GM15510 (cell line): ENCODE results near the gene ANAPC2.
A peak's percentile ranks its signal among the peaks of the same experiment; 100 is the strongest.

Experiments used
- POLR2A ChIP-seq: IDR thresholded peaks from 3 replicates; pipeline ENCODE4 v1.6.1; 2011; ENCODE audit warnings: borderline replicate concordance; ENCODE audit not compliant: insufficient read length; ENCODE audit errors: extremely low read depth

Gene ANAPC2

DNA sequence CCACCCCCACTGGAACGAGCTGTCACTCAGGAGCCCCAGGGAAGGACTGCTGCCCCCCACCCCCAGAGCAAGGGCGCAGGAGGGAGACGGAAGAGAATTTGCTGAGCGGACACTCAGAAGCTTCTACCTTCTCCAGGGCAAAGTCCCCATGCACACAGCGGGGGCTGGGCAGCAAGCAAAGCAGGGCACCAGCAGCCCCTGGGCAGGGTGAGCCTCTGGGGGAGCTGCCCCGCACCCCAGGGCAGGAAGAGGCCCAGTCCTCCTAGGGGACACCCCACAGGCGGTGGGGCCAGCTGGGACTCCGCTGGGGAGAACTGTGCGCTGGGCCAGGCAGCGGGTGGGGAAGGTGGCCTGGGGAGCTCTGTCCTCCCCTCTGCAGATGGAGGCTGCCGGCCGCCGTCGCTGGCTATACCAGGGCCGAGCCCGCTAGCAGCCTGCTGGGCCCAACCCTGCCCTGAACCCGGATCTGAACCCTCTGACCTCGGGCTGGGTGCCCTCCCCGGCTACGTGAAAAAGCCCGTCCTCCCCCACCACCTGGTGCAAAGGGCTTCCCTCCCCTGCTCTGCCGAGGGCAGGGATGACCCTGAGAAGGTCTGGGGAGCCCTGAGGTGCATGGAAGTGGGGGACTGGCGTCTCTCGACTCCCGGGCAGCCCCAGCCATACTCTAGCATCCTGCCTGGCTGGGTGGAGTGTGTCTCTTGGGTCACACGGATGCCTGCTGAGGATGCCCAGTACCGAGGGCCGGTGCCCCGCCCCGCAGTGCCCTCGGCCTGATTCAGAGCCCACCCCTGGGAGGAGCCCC, 41.7 kb upstream of the ANAPC2 start:
- TF ChIP-seq POLR2A = no peak

DNA sequence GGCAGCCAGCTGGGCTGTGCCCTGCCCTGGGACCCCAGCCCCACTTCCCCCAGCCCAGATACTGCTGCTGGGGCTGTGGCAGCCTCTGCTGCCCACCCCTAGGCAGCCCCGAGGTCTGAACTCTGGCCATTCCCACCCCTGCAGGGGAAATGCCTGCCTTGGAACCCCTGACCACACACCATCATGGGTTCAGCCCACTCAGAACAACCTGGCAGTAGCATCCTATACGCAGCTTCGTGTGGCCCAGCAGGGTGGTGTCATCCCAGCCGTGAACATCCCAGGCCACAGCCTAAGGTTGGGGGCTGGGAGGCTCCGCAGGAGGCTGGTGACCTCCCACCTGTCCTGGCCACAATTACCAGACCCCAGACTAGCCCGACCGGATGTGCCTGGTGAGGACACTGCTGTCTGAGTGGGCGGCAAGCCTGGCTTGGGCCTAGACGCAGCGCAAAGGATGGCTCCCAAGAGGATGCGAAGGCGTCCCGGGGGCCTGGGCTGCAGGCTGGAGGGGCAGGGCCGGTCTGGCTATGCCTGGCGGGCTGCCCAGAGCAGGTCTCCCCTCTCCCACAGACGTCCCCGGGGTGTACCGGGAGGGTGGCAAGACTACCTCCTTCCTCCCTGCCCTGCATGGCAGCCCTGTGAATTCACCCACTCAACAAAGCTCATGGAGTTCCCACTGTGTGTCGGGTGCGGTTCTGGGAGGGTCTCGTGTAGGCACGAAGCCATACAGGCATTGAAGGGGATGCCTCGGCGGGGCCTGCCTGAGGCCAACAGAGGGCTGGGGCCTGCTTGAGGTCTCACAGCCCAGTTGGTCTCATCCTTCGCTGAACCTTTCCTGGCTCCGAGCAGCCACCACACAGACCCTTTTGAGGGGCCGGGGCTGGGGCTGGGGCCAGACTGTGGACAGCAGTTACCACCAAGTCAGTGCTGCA, 40.9 kb upstream of the ANAPC2 start:
- no peak for TF ChIP-seq POLR2A

DNA sequence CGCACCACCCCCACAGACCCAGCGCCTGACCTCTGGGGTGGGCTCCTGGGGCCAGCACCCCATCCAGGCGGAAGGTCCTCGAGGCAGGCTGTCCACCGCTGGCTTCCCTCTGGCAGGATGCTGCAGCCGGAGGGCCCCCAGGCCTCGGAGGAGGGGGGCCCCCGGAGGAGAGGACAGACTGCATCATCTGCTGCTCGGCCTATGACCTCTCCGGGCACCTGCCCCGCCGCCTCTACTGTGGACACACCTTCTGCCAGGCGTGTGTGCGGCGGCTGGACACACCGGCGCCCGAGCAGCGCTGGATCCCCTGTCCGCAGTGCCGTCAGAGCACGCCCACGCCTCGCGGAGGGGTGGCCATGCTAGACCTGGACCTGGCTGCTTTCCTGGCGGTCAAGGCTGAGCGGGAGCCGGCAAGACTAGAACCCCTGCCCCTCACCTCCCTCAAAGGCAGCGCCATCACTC, 40.2 kb upstream of the ANAPC2 start:
- no peak for TF ChIP-seq POLR2A

DNA sequence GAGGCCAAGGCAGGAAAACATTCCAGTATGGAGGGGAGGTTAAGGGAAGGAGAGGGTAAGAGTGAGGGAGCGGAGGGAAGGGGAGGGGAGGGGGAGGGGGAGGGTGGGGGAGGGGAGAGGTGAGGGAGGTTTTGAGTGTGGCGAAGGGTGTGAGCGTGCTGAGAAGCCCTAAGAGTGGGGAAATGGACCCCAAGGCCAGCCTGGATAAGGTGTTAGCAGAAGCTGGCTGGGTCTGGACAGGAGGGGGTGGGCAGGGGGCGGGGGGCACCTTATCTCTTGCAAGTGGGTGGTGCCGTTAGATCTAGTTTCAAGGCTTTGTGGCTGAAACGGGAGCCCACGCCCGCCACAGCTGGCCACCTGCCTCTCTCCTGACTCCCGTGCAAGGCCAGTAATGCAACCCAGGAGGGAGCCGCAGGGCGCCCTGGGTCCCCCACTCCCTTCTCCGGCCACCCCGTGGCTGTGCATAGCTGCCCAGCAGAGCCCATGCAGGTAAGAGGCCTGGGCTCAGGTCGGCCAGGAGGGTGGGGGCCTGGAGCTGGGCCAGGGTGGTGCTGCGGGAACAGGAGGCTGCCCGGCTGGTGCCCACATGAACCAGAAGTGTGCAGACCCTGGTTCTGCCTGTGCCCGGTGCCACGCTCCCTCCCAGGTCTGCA, 39.6 kb upstream of the ANAPC2 start:
- no peak for TF ChIP-seq POLR2A

DNA sequence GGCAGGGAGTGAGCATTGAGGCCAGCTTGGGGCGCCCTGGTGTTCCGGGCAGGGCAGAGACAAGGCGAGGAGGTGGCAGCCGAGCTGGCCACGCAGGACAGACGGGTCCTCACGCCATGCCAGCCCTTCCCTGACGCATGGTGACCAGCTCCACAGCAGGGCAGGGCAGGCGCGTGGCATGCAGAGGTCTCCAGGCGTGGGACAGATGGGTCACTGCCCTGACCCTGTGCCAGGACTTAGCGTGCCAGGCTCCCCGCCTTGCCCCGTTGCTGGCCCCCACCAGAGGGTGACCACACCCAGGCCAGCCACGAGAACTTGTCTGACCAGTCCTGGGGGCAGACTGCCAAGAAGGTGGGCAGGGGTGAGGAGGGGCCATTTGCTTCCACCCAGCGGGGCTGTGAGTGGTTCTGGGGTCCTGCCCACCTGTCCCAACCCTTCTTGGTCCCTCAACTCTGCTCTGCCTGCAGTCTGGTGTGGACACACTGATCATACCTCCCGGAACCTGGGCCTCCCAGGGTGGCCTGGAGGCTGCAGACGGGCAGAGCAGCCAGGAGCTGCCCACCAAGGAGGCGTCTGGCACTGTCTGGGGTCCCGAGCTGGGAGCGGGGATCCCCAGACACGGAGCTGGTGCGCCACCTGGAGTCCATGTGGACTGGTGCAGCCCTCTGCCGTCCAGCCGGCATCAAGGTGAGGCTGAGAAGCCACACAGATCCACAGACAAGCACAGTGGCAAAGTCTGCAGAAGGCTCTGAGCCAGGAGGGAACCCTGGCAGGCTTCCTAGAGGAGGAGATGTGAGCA, 38.9 kb upstream of the ANAPC2 start, which contains the start of gene RNF224:
TSS of gene RNF224 (plus strand) at position 449 of the 799 bp plus-strand sequence. CDS start 834 bp downstream, outside the sequence.
- TF ChIP-seq POLR2A = no peak

DNA sequence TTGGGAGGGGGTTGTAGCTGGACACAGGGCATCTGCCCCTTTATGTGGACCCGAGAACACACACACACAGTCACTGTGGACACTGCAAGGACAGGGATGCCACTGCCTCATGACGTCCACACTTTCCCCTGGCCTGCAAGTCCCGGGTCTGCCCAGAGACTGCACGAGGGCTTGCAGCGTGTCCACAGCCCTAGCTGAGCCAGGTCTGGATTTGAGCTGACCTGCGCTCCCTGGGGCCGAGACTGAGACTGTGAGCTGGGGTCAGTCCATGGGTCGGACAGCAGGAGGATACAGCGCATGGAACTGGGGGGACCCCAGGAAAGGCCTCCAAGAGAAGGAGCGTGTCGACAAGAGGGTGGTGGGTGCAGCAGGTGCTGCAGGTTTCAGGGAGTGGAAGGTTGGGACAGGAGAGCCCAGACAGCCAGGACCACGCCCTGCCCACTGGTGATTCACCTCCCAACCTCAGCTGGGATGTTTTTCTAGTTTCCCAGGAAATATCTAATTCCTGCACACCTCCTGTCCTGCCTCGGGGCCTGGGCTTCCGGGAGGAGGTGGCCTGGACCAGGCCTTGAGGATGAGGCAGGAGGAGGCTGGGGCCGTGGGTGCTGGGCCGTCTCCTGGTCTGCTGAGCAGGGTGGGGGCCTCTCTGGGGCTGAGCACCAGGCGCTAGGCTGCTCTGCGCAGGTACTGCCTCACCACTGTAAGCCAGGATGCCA, 38.1 kb upstream of the ANAPC2 start:
- no peak for TF ChIP-seq POLR2A

DNA sequence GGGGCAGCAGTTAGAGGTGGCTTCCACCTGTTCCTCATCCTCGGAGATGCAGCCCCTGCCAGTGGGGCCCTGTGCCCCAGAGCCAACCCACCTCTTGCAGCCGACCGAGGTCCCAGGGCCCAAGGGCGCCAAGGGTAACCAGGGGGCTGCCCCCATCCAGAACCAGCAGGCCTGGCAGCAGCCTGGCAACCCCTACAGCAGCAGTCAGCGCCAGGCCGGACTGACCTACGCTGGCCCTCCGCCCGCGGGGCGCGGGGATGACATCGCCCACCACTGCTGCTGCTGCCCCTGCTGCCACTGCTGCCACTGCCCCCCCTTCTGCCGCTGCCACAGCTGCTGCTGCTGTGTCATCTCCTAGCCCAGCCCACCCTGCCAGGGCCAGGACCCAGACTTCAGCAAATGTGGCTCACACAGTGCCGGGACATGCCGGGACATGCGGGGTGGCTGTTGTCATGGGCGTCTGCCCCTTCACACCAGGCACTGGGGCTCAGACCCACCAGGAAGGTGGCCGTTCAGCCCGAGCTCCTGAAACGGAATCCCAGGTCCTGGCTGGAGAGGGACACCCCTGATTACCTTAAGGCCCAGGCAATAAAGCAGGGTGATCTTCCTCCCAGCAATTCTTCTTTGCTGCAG, 37.5 kb upstream of the ANAPC2 start:
- no peak for TF ChIP-seq POLR2A

DNA sequence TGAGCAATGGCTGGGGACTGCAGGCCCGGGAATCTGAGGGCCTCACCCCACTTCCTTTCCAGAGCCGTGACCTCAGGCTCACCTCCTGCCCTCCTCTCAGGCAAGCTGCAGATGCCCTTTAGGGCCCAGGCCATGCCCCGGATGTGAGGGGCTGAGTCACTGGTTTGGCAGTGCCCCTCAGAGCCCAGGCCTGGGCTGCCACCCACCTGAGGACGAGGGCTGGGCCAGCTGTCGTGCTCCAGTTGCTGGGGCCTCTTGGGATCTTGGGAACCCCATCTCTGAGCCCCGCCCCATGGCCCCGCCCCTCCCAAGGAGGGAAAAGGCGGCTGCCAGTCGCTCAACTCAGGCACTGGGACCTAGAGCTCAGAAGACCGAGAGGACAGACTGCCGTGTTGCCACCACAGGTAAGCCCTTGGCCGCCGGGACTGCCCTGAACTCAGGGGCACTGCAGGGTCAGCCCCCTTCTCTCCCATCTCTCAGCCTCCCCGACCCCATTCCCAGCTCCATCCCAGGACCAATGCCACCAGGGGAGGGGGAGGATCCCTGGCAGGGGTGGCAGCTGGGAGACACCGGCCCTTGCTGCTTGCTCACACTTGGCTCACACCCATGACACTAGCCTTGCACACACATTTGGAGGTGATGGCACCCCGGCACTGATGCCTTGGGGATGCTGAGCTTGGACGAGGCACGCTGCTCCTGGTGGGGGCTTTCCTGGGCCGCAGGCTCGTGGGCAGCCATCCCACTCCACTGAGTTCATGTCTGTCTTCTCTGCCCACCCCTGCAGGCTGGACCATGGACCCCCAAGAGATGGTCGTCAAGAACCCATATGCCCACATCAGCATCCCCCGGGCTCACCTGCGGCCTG, 36.7 kb upstream of the ANAPC2 start, which contains the start of gene CYSRT1:
TSS of gene CYSRT1 (plus strand) at position 345 of the 865 bp plus-strand sequence. CDS start at position 793, 448 bp downstream.
- TF ChIP-seq POLR2A = no peak

DNA sequence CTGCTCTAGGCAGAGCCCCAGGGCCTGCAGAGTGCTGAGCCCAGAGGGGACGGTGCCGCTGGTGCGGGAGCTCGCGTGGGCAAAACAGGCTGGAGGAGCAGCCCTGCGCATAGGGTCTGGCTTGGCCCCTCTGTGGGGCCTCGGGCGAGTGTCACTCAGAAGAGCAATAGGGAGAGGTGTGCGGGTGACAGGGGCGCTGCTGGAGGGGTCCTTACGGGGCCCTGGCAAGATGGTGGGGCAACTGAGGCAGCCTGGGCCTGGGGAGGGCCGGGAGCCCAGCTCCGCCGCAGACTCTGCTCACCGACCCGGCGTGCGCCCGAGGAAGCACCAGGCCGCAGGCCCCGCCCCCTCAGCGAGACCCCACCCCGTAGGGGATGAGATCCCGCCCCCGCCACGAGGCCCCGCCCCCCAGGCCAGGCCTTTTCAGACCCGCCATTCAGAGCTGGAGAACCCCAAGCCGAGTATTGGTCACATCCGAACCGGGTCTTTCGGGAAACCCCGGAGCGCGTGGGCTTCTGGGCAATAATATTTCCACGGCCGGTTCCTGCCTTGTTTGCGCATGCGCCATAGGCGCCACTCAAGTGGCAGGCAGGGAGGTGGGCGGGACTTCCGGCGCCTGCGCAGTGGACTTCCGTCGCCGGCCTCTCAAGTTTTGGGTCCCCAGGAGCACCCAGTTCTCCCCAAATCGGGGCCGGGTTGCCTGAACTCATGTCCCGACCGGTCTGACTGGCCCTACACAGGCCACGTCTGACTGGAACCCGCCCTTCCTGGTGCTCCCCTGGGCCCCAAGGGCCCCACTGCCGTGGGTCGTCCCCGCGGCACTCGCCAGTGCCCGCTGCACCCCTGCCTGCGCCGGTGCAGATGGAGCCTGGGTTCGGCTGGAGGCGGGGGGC, 35.0 kb upstream of the ANAPC2 start:
- peak; percentile 74 for TF ChIP-seq POLR2A

DNA sequence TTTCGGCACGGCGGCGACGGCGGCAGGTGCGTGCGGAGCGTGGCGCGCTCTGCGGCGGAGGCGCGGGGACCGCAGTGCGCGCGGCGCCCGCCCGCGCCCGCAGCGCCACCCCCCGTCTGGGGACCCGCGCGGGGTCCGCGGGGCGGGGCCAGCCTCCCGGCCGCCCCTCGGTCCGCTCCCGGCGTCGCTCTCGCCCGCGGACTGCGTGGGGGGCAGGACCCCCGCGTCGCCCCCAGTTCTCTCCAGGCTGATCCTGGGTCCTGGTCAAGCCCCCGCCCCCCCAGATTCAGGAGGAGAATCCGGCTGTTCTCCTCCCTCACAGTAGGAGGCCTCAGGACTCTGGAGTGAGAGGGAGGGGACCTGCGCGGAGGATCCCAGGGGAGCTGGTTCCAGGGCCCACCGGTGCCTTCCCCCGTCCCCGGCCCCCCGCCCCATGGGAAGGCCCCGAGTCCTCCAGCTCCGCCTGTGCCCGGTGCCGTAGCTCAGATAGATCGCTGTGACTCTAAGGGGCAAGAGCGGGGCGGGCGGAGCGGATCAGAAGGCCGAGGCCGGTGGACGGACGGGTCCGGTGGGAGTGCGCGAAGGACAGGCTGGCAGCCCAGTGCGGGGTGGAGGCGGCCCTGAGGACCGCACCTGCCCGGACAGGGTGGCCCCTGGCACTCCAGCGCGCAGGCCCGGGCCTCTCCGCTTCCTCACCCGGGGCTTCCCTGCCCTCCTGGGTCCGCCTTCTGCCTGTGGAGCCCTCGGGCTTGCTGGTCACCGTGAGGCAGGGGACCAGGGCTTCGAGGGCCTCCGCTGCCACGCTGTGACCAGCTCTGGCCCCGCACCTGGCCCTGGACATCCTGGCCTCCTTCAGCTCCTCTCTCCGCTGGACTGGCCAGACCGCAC, 34.1 kb upstream of the ANAPC2 start, which contains the start of gene RNF208:
TSS of gene RNF208 (minus strand) at position 51 of the 888 bp plus-strand sequence. CDS start 1,028 bp downstream, outside the sequence.
- no peak for TF ChIP-seq POLR2A
